Endothelial cell of umbilical vein (primary cell): ENCODE data around the gene PDLIM5. TPM values are rescaled to one million over a fixed set of nuclear protein-coding genes. Genes with fewer than 3 reads are reported as not detected.
A peak's percentile ranks its signal among the peaks of the same experiment; 100 is the strongest.
"Not testable (repeated sequence)": the region's sequence is repeated elsewhere in the genome, so short reads cannot be mapped to it uniquely, and the experiment has no call there.

Experiments used
- BruUV-seq: library from RNA; stranded (reverse); fragments of 400-500 nt; replicated peaks from 2 replicates; lab custom pipeline; 2021; lab: Mats Ljungman, UMichigan
- CTCF ChIA-PET: fragments of 300-600, 350-600 bp; sonication (Branson Sonifier 250); formaldehyde crosslinking; loops from one replicate; lab custom pipeline; 2021; ENCODE audit warnings: antibody characterized with exemption, inconsistent platforms; lab: Charles Lee
- POLR2A ChIA-PET: fragments of 300-600, 350-600 bp; sonication (Branson Sonifier 250); formaldehyde crosslinking; loops from one replicate; lab custom pipeline; 2021; ENCODE audit warnings: antibody characterized with exemption, inconsistent platforms; lab: Charles Lee
- DNase-seq: peaks from one replicate; pipeline ENCODE4 v3.0.0-alpha.2; 2011; ENCODE audit warnings: low read depth, low spot score
- FAIRE-seq: peaks from 2 replicates; lab custom pipeline; 2011; peaks lifted over from hg19 to GRCh38; lab: Jason Lieb, UNC
- H2AFZ ChIP-seq: 2 replicates; pipeline ENCODE4 v1.6.0; 2012; ENCODE audit warnings: low read depth, low read length, control low read depth, inconsistent platforms
- H3K27ac ChIP-seq: 2 replicates; pipeline ENCODE4 v1.5.1; 2011; ENCODE audit warnings: low read depth, mild to moderate bottlenecking, control low read depth, low read length, moderate library complexity; ENCODE audit not compliant: insufficient read depth
- H3K27me3 ChIP-seq, 2 experiments: 2 replicates each; pipeline versions ENCODE4 v1.6.0 to v1.6.1; 2011; ENCODE audit warnings: low read length in 2 of 2, mixed read lengths in 1 of 2; ENCODE audit not compliant: control insufficient read depth in 2 of 2, insufficient read depth in 2 of 2
- H3K36me3 ChIP-seq, 2 experiments: 2 replicates in 1 of 2; 3 replicates in 1 of 2; pipeline ENCODE4 v1.5.1; 2011; ENCODE audit warnings: low read length in 2 of 2, mild to moderate bottlenecking in 1 of 2, moderate library complexity in 1 of 2; ENCODE audit not compliant: control insufficient read depth in 2 of 2, insufficient read depth in 2 of 2; ENCODE audit errors: extremely low read depth in 1 of 2
- H3K4me1 ChIP-seq: 3 replicates; pipeline ENCODE4 v1.5.1; 2011; ENCODE audit warnings: mild to moderate bottlenecking, low read length; ENCODE audit not compliant: control insufficient read depth, insufficient read depth; ENCODE audit errors: extremely low read depth
- H3K4me2 ChIP-seq: 2 replicates; pipeline ENCODE4 v1.6.1; 2011; ENCODE audit warnings: low read length, control low read depth, mixed read lengths; ENCODE audit not compliant: insufficient read depth
- H3K4me3 ChIP-seq, 3 experiments: fragments of 200-600 bp in 1 of 3; sonication (generic), shearing (Covaris generic) in 1 of 3; replicated peaks in 1 of 3; 2 replicates each; pipeline ENCODE4 v1.5.1; 2011 to 2016; ENCODE audit warnings: control low read depth in 3 of 3, low read length in 3 of 3, mild to moderate bottlenecking in 2 of 3, inconsistent platforms in 1 of 3, low read depth in 1 of 3, moderate library complexity in 1 of 3; ENCODE audit not compliant: insufficient read depth in 1 of 3
- H3K79me2 ChIP-seq: 2 replicates; pipeline ENCODE4 v1.6.0; 2012; ENCODE audit warnings: low read length, inconsistent platforms; ENCODE audit not compliant: control insufficient read depth, insufficient read depth
- H3K9ac ChIP-seq: replicated peaks from 2 replicates; pipeline ENCODE3; 2011; ENCODE audit warnings: low read length, control low read depth; ENCODE audit not compliant: insufficient read depth; ENCODE audit errors: extremely low read depth
- H3K9me1 ChIP-seq: replicated peaks from 3 replicates; pipeline ENCODE4 v1.6.0; 2011; ENCODE audit warnings: mild to moderate bottlenecking, low read length; ENCODE audit not compliant: control insufficient read depth, insufficient read depth; ENCODE audit errors: extremely low read depth
- H3K9me3 ChIP-seq: replicated peaks from 2 replicates; pipeline ENCODE4 v1.5.1; 2012; ENCODE audit warnings: low read length, inconsistent platforms; ENCODE audit not compliant: control insufficient read depth, insufficient read depth
- H4K20me1 ChIP-seq: replicated peaks from 2 replicates; pipeline ENCODE3; 2011; ENCODE audit warnings: mild to moderate bottlenecking, low read length; ENCODE audit not compliant: control insufficient read depth, insufficient read depth; ENCODE audit errors: extremely low read depth
- EZH2 ChIP-seq: IDR thresholded peaks from 2 replicates; pipeline ENCODE4 v1.6.1; 2012; ENCODE audit warnings: borderline replicate concordance, low read depth, mild to moderate bottlenecking, moderate library complexity, low read length, inconsistent platforms; ENCODE audit not compliant: severe bottlenecking
- FOS ChIP-seq: IDR thresholded peaks from 2 replicates; pipeline ENCODE4 v1.6.1; 2011; ENCODE audit warnings: mild to moderate bottlenecking, low read length, moderate library complexity, borderline replicate concordance; ENCODE audit not compliant: insufficient read depth
- GATA2 ChIP-seq: IDR thresholded peaks from 2 replicates; pipeline ENCODE4 v1.7.0; 2011; ENCODE audit warnings: low read depth, mild to moderate bottlenecking, moderate library complexity, mixed read lengths, low read length; ENCODE audit not compliant: insufficient read length, insufficient read depth
- JUN ChIP-seq: IDR thresholded peaks from 2 replicates; pipeline ENCODE4 v1.6.1; 2011; ENCODE audit warnings: borderline replicate concordance, low read depth; ENCODE audit not compliant: insufficient read length, insufficient read depth
- MAX ChIP-seq: IDR thresholded peaks from 2 replicates; pipeline ENCODE4 v1.6.1; 2011; ENCODE audit not compliant: insufficient read depth, insufficient read length
- MYC ChIP-seq: IDR thresholded peaks from one replicate; pipeline ENCODE4 v1.6.1; 2011; ENCODE audit warnings: mild to moderate bottlenecking, low read depth, low read length
- POLR2A ChIP-seq: IDR thresholded peaks from 2 replicates; pipeline ENCODE4 v1.6.1; 2012; ENCODE audit warnings: low read depth, mild to moderate bottlenecking, control low read depth, low read length
- POLR2AphosphoS5 ChIP-seq: IDR thresholded peaks from 2 replicates; pipeline ENCODE4 v1.6.1; 2012; ENCODE audit warnings: low read depth, mild to moderate bottlenecking, control low read depth, low read length, moderate library complexity; ENCODE audit not compliant: insufficient read depth
- dilution Hi-C: fragments of 300-500 bp; cut with MboI; formaldehyde crosslinking; loops from one replicate; pipeline ENCODE4 v1.15.0; 2019; ENCODE audit warnings: low sequenced_read_pairs; ENCODE audit not compliant: extremely low pct_ligation_motif_present
- intact Hi-C: fragments of 100-400 bp; cut with micrococcal nuclease; formaldehyde crosslinking; loops from one replicate; pipeline ENCODE4 v1.10.0; 2022
- polyA plus RNA-seq, 4 experiments: library from polyadenylated mRNA; depleted of rRNA in 3 of 4; stranded (reverse) in 3 of 4; unstranded in 1 of 4; fragments of >200 nt; gene quantifications; 2 replicates each; pipeline versions ENCODE4 v1.2.1 to v1.2.3, GENCODE V29; 2011 to 2012; ENCODE audit warnings: missing spikeins in 1 of 4
- total RNA-seq: library from RNA; stranded (reverse); gene quantifications from 2 replicates; pipeline ENCODE4 v1.2.3, GENCODE V29; 2021
- TF ChIP-seq, protein P1 (sequence below), 2 donors: IDR thresholded peaks; 1 replicate in 1 of 2; 2 replicates in 1 of 2; pipeline ENCODE4 v1.5.1; 2011; ENCODE audit warnings: low read length in 2 of 2, mild to moderate bottlenecking in 2 of 2, moderate library complexity in 2 of 2, control low read depth in 1 of 2, inconsistent platforms in 1 of 2, low read depth in 1 of 2; ENCODE audit not compliant: insufficient read depth in 1 of 2; ENCODE audit errors: extremely low read depth in 1 of 2

Gene PDLIM5
- total and polyA plus RNA-seq, 2 donors (not counting 3 experiments of a cell fraction or from before 2014, with no cell fraction given) = 243 to 310 TPM

GRCh38 chr4:94660614-94661013, 208.9 kb downstream of the PDLIM5 start:
- dilution Hi-C loops (no loop called here), intact Hi-C loops (no loop called here)
- no peak for TF ChIP-seq POLR2A
- no peak for TF ChIP-seq POLR2AphosphoS5
- TF ChIP-seq FOS = no peak
- TF ChIP-seq GATA2 = no peak
- TF ChIP-seq, protein P1, sequence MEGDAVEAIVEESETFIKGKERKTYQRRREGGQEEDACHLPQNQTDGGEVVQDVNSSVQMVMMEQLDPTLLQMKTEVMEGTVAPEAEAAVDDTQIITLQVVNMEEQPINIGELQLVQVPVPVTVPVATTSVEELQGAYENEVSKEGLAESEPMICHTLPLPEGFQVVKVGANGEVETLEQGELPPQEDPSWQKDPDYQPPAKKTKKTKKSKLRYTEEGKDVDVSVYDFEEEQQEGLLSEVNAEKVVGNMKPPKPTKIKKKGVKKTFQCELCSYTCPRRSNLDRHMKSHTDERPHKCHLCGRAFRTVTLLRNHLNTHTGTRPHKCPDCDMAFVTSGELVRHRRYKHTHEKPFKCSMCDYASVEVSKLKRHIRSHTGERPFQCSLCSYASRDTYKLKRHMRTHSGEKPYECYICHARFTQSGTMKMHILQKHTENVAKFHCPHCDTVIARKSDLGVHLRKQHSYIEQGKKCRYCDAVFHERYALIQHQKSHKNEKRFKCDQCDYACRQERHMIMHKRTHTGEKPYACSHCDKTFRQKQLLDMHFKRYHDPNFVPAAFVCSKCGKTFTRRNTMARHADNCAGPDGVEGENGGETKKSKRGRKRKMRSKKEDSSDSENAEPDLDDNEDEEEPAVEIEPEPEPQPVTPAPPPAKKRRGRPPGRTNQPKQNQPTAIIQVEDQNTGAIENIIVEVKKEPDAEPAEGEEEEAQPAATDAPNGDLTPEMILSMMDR (IDR thresholded peaks at IDR 0.05; ENCODE audit: extremely low read depth in 1 of 2, insufficient read depth in 1 of 2, low read depth in 1 of 2, low read length in 2 of 2) = no peak
- TF ChIP-seq MAX = no peak
- no peak for TF ChIP-seq EZH2
- no peak for TF ChIP-seq JUN
- TF ChIP-seq MYC = no peak
- Histone ChIP-seq H4K20me1 (no peaks in the 10 kb centered on the region), H3K9me1 (no peaks in the 10 kb centered on the region), H3K9ac (no peak overlapping the region), H3K9me3 (no peaks in the 10 kb centered on the region), H3K79me2 (no peaks in the 10 kb centered on the region), H3K27me3 (no peaks in the 10 kb centered on the region), H3K4me1 (no peaks in the 10 kb centered on the region), H2AFZ (no peak overlapping the region), H3K27ac (no peak overlapping the region), H3K4me2 (no peak overlapping the region), H3K36me3 (peaks cover 0 to 35% of the 10 kb centered on the region in 2 experiments), H3K4me3 (no peak overlapping the region)
- FAIRE-seq (no peak), DNase-seq (no peak)
- ChIA-PET POLR2A (no interaction called here), CTCF (no interaction called here)
- BruUV-seq = no TSS peak

DNA sequence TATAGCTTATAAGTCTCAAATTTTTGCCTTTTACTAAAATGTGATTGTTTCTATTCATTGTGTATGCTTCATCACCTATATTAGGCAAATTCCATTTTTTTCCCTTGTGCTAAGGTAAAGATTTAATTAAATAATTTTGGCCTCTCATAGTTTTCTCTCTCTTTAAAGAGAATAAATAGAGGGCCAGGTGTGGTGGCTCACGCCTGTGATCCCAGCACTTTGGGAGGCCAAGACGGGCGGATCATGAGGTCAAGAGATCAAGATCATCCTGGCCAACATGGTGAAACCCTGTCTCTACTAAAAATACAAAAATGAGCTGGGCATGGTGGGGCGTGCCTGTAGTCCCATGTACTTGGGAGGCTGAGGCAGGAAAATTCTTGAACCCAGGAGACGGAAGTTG, 213.3 kb downstream of the PDLIM5 start:
- H3K9ac ChIP-seq, CTCF ChIA-PET, H3K4me1 ChIP-seq, H3K9me1 ChIP-seq, H3K27ac ChIP-seq, H3K4me3 ChIP-seq, H3K27me3 ChIP-seq, H3K79me2 ChIP-seq, DNase-seq, dilution Hi-C loops, POLR2A ChIA-PET, H3K4me2 ChIP-seq, FAIRE-seq, H3K9me3 ChIP-seq, H2AFZ ChIP-seq, H4K20me1 ChIP-seq: not testable (repeated sequence)
- intact Hi-C loops = loop anchor here (5.0 kb wide), 1 partner anchor 92 kb away; the partner anchor contains the start of gene BMPR1B
- TSS peak; percentile 18 for BruUV-seq
- H3K36me3 ChIP-seq = peaks cover 0 to 20% of the 10 kb centered on the region in 2 experiments
